ENCODE data around the gene SAPCD1.

- no peak for TF ChIP-seq POLR2A (IDR thresholded peaks at IDR 0.05)
- TF ChIP-seq EP300 (IDR thresholded peaks at IDR 0.05): no peak
- TF ChIP-seq CTCF (IDR thresholded peaks at IDR 0.05): no peak
Measured at GRCh38 chr6:31805939-31806469, 43.5 kb downstream of the SAPCD1 start.
